ENCODE results near the gene GPR62.

The GPR62 gene

DNA sequence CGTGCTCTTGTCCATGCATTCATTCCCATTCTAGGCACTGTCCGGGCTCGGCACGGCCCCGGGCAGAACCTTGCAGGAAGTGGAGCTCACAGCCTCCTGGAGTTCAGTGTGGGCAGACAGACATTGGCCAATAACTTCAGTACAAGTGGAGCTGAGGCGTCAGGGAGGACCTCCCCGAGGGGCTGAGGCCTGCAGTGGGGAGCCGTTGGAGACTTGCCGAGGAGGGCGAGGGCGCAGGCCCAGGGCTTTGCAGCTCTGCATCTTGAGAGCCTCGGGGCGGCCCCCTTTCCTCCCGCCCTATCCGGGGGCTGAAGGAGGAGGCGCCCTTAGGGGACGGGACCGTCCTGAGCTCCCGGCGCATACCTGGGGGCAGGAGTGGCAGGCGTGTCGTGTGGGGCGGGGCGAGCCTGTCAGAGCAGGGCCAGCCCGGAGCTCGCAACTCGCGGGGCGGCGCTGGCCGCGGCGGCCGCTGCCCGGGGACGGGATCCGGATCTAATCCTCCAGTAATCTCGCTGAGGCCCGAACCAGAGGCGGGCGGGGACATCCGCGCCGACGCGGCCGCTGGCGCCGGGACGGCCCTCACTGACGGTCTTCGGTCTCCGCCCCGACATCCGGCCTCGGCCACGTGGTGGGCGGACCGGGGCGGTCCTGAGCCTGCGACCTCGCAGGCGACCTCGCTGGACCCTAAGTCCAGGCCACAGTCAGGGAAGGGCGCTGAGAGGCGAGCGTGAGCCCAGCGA is 27.8 kb downstream of the GPR62 start, which contains the start of gene ACY1:
Gene ACY1 (plus strand): TSS at position 698 of the 740 bp plus-strand sequence. CDS start 530 bp downstream, outside the sequence.
- H3K27ac ChIP-seq, result peak within 1 kb of the TSS; percentile 84
- no peaks in the 10 kb centered on the region for H3K27me3 ChIP-seq (ENCODE audit: insufficient read depth, low read depth, severe bottlenecking)
- peak; percentile 95 for DNase-seq
- H3K36me3 ChIP-seq, result peaks cover 2% of the 10 kb centered on the region
- H3K9me3 ChIP-seq (ENCODE audit: severe bottlenecking), result no peaks in the 10 kb centered on the region
- TF ChIP-seq, protein P1, sequence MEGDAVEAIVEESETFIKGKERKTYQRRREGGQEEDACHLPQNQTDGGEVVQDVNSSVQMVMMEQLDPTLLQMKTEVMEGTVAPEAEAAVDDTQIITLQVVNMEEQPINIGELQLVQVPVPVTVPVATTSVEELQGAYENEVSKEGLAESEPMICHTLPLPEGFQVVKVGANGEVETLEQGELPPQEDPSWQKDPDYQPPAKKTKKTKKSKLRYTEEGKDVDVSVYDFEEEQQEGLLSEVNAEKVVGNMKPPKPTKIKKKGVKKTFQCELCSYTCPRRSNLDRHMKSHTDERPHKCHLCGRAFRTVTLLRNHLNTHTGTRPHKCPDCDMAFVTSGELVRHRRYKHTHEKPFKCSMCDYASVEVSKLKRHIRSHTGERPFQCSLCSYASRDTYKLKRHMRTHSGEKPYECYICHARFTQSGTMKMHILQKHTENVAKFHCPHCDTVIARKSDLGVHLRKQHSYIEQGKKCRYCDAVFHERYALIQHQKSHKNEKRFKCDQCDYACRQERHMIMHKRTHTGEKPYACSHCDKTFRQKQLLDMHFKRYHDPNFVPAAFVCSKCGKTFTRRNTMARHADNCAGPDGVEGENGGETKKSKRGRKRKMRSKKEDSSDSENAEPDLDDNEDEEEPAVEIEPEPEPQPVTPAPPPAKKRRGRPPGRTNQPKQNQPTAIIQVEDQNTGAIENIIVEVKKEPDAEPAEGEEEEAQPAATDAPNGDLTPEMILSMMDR (IDR thresholded peaks at IDR 0.05; ENCODE audit: low read depth, low read length), result no peak
- H3K4me3 ChIP-seq (ENCODE audit: low read depth, low read length), result peak within 1 kb of the TSS; percentile 62

DNA sequence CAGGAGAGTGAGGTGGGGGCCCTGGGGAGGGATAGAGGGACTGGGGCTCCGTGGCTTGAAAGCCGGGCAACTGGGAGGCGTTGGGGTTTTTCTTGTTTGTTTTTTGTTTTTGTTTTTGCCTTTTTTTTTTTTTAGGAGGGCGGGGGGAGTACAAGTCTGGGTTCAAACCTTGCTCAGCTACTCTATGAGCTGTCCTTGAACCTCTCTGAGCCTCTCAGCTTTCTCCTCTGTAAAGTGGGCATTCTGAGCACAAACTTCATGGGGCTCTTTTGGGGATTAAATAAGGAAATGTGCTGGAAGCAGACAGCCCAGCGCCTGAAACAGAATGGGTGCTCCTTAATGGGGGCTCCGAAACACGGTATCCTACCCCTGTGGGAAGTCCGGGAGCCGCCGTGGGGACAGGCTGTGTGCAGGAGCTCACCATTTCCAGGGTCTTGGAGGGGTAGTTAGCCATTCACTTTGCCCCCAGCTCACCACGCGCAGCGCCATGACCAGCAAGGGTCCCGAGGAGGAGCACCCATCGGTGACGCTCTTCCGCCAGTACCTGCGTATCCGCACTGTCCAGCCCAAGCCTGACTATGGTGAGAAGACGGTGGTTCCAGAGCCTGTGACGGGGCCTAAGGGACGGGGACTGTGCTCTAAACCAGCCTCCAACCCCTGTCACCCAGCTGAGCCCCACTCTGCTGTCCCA is 28.5 kb downstream of the GPR62 start:
- no peak for DNase-seq
- H3K36me3 ChIP-seq, result peaks cover 2% of the 10 kb centered on the region; the same call in 1 of the 2 replicates
- H3K27ac ChIP-seq, result peak overlapping the region; percentile 84
- H3K4me3 ChIP-seq (ENCODE audit: low read depth, low read length), result peak overlapping the region; percentile 62
- H3K9me3 ChIP-seq (ENCODE audit: severe bottlenecking), result no peaks in the 10 kb centered on the region
- TF ChIP-seq, protein P1 (IDR thresholded peaks at IDR 0.05; ENCODE audit: low read depth, low read length), result no peak
- H3K27me3 ChIP-seq (ENCODE audit: insufficient read depth, low read depth, severe bottlenecking), result no peaks in the 10 kb centered on the region

DNA sequence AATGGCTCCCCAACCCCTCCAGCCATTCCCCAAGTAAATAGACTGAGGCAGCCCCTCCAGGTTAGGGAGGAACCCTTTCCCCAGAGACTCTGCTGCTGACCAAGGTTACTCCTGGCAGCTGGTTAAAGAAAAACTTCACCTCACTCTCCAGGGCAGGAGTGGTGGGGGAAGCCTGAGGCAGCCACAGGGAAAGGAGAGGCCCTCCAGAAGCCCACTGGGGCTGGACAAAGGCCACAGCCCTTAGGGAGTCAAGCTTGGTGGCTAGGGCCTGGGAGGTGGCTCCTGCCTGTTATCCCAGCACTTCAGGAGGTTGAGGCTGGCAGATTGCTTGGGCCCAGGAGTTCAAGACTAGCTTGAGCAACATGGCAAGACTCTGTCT is 29.1 kb downstream of the GPR62 start:
- Histone ChIP-seq H3K27me3 (ENCODE audit: insufficient read depth, low read depth, severe bottlenecking) (no peaks in the 10 kb centered on the region), H3K36me3 (peaks cover 6% of the 10 kb centered on the region), H3K4me3 (ENCODE audit: low read depth, low read length) (no peak overlapping the region), H3K9me3 (ENCODE audit: severe bottlenecking) (no peaks in the 10 kb centered on the region), H3K27ac (peak overlapping the region; percentile 84)
- DNase-seq, result no peak
- TF ChIP-seq, protein P1 (IDR thresholded peaks at IDR 0.05; ENCODE audit: low read depth, low read length), result no peak

DNA sequence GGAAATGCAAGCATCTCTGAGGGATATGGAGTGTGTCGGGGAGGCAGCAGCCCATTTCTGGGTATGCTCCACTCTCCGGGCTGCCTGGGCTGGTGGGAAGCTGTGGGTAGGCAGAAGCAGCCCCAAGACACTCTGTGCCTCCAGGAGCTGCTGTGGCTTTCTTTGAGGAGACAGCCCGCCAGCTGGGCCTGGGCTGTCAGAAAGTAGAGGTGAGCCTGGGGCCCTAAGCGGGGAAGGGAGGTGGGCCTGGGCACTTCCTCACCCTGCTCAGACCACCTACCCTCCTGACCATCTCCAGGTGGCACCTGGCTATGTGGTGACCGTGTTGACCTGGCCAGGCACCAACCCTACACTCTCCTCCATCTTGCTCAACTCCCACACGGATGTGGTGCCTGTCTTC is 29.9 kb downstream of the GPR62 start:
- H3K4me3 ChIP-seq (ENCODE audit: low read depth, low read length), result no peak overlapping the region
- DNase-seq, result no peak
- H3K27ac ChIP-seq, result no peak overlapping the region
- peaks cover 8% of the 10 kb centered on the region for H3K36me3 ChIP-seq
- TF ChIP-seq, protein P1 (IDR thresholded peaks at IDR 0.05; ENCODE audit: low read depth, low read length), result no peak
- no peaks in the 10 kb centered on the region for H3K9me3 ChIP-seq (ENCODE audit: severe bottlenecking)
- H3K27me3 ChIP-seq (ENCODE audit: insufficient read depth, low read depth, severe bottlenecking), result no peaks in the 10 kb centered on the region

DNA sequence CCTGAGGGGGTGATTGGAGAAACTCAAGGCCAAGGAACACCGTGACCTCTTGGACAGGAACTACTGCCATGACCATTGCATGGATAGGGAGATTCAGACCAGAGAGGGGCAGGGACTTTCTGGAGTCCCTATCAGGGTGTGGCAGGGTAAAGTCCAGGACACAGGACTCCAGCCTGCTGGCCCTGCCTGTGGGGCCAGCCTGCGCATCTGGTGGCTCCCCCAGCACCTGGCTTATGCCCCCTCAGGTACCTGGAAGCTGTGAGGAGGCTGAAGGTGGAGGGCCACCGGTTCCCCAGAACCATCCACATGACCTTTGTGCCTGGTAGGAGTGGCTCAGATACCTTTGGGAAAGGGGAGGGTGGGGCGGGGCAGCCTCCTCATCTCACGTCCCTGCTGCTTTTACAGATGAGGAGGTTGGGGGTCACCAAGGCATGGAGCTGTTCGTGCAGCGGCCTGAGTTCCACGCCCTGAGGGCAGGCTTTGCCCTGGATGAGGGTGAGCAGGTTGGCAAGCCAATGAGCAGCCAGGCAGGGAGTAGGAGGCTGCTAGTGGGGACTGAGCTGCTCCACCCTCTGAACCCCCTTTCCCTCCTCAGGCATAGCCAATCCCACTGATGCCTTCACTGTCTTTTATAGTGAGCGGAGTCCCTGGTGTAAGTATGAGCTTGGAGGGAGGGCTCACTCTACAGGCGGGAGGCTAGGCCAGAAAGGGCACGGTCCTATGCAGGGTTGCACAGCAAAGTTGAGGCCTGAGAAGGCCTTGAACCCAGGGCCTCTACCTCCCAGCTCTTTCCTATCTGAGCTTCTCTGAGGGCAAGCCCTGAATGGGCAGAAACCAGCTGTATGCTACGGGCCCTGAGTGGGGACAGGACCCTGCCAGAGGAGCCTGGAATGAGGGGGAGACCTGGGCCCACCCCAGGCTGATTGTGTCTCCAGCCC is 31.1 kb downstream of the GPR62 start:
- Histone ChIP-seq H3K36me3 (peaks cover 11% of the 10 kb centered on the region), H3K4me3 (ENCODE audit: low read depth, low read length) (no peak overlapping the region), H3K27ac (no peak overlapping the region), H3K9me3 (ENCODE audit: severe bottlenecking) (no peaks in the 10 kb centered on the region), H3K27me3 (ENCODE audit: insufficient read depth, low read depth, severe bottlenecking) (no peaks in the 10 kb centered on the region)
- TF ChIP-seq, protein P1 (IDR thresholded peaks at IDR 0.05; ENCODE audit: low read depth, low read length), result no peak
- no peak for DNase-seq
